ENCODE measurements around the gene POLD1. TPM values are rescaled to one million over a fixed set of nuclear protein-coding genes. Genes with fewer than 3 reads are reported as not detected.

POLD1 gene
- polyA plus RNA-seq, 1 of the 3 experiments (the other 2 are of a cell fraction) = 33.6 TPM

- TF ChIP-seq RXRA (IDR thresholded peaks at IDR 0.05; ENCODE audit: borderline replicate concordance, low read depth) (no peak), TCF12 (IDR thresholded peaks at IDR 0.05) (no peak), SIN3A (IDR thresholded peaks at IDR 0.05; ENCODE audit: borderline replicate concordance, low read depth, low read length) (no peak), EP300 (IDR thresholded peaks at IDR 0.05; ENCODE audit: borderline replicate concordance in 1 of 2, low read depth in 1 of 2, low read length in 1 of 2) (no peak), CTCF (IDR thresholded peaks at IDR 0.05) (no peak), POLR2AphosphoS5 (IDR thresholded peaks at IDR 0.05; ENCODE audit: low read depth, low read length) (no peak), JUND (IDR thresholded peaks at IDR 0.05) (no peak), YY1 (IDR thresholded peaks at IDR 0.05; ENCODE audit: low read depth) (no peak), ELF1 (IDR thresholded peaks at IDR 0.05) (no peak), PBX3 (IDR thresholded peaks at IDR 0.05) (no peak), GATA2 (CRISPR knock-in tag; IDR thresholded peaks at IDR 0.05) (no peak), CHD2 (IDR thresholded peaks at IDR 0.05; ENCODE audit: low read length, partially characterized antibody) (no peak), RAD21 (IDR thresholded peaks at IDR 0.05; ENCODE audit: low read length) (no peak)
- TF ChIP-seq, protein P1, sequence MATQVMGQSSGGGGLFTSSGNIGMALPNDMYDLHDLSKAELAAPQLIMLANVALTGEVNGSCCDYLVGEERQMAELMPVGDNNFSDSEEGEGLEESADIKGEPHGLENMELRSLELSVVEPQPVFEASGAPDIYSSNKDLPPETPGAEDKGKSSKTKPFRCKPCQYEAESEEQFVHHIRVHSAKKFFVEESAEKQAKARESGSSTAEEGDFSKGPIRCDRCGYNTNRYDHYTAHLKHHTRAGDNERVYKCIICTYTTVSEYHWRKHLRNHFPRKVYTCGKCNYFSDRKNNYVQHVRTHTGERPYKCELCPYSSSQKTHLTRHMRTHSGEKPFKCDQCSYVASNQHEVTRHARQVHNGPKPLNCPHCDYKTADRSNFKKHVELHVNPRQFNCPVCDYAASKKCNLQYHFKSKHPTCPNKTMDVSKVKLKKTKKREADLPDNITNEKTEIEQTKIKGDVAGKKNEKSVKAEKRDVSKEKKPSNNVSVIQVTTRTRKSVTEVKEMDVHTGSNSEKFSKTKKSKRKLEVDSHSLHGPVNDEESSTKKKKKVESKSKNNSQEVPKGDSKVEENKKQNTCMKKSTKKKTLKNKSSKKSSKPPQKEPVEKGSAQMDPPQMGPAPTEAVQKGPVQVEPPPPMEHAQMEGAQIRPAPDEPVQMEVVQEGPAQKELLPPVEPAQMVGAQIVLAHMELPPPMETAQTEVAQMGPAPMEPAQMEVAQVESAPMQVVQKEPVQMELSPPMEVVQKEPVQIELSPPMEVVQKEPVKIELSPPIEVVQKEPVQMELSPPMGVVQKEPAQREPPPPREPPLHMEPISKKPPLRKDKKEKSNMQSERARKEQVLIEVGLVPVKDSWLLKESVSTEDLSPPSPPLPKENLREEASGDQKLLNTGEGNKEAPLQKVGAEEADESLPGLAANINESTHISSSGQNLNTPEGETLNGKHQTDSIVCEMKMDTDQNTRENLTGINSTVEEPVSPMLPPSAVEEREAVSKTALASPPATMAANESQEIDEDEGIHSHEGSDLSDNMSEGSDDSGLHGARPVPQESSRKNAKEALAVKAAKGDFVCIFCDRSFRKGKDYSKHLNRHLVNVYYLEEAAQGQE (IDR thresholded peaks at IDR 0.05; ENCODE audit: low read depth, low read length) = no peak
- TF ChIP-seq, protein P2, sequence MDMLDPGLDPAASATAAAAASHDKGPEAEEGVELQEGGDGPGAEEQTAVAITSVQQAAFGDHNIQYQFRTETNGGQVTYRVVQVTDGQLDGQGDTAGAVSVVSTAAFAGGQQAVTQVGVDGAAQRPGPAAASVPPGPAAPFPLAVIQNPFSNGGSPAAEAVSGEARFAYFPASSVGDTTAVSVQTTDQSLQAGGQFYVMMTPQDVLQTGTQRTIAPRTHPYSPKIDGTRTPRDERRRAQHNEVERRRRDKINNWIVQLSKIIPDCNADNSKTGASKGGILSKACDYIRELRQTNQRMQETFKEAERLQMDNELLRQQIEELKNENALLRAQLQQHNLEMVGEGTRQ (IDR thresholded peaks at IDR 0.05; ENCODE audit: borderline replicate concordance, low read depth, low read length) = no peak
- TF ChIP-seq, protein P3, sequence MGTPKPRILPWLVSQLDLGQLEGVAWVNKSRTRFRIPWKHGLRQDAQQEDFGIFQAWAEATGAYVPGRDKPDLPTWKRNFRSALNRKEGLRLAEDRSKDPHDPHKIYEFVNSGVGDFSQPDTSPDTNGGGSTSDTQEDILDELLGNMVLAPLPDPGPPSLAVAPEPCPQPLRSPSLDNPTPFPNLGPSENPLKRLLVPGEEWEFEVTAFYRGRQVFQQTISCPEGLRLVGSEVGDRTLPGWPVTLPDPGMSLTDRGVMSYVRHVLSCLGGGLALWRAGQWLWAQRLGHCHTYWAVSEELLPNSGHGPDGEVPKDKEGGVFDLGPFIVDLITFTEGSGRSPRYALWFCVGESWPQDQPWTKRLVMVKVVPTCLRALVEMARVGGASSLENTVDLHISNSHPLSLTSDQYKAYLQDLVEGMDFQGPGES (IDR thresholded peaks at IDR 0.05; ENCODE audit: low read depth, low read length) = no peak
- TF ChIP-seq, protein P4, sequence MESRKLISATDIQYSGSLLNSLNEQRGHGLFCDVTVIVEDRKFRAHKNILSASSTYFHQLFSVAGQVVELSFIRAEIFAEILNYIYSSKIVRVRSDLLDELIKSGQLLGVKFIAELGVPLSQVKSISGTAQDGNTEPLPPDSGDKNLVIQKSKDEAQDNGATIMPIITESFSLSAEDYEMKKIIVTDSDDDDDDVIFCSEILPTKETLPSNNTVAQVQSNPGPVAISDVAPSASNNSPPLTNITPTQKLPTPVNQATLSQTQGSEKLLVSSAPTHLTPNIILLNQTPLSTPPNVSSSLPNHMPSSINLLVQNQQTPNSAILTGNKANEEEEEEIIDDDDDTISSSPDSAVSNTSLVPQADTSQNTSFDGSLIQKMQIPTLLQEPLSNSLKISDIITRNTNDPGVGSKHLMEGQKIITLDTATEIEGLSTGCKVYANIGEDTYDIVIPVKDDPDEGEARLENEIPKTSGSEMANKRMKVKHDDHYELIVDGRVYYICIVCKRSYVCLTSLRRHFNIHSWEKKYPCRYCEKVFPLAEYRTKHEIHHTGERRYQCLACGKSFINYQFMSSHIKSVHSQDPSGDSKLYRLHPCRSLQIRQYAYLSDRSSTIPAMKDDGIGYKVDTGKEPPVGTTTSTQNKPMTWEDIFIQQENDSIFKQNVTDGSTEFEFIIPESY (IDR thresholded peaks at IDR 0.05; ENCODE audit: borderline replicate concordance, low read depth) = no peak
- Histone ChIP-seq H3K4me2 (no peak overlapping the region), H3K79me2 (ENCODE audit: insufficient read depth) (no peaks in the 10 kb centered on the region), H3K9me2 (no peaks in the 10 kb centered on the region), H3K36me3 (replicated peaks in 1 of 2; ENCODE audit: control insufficient read depth in 1 of 2, insufficient read depth in 2 of 2, low read length in 1 of 2) (no peaks in the 10 kb centered on the region), H3K9ac (no peak overlapping the region), H3K9me3 (0 out of 2 replicates have a peak, but pooled peaks cover 14% of the 10 kb centered on the region), H3K4me1 (ENCODE audit: control insufficient read depth in 1 of 2, insufficient read depth in 2 of 2, low read depth in 1 of 2, low read length in 1 of 2) (no peaks in the 10 kb centered on the region), H4K20me1 (ENCODE audit: insufficient read depth) (no peaks in the 10 kb centered on the region), H2AFZ (ENCODE audit: low read depth) (no peak overlapping the region), H3K27ac (ENCODE audit: low read depth in 2 of 2, low read length in 1 of 2) (no peak overlapping the region), H3K4me3 (ENCODE audit: low read depth in 2 of 2, low read length in 1 of 2) (no peak overlapping the region), H3K27me3 (ENCODE audit: insufficient read depth) (no peaks in the 10 kb centered on the region), H3F3A (replicated peaks; ENCODE audit: insufficient read depth) (no peaks in the 10 kb centered on the region)
- CTCF ChIA-PET = interaction anchor here (1.5 kb wide), 1 partner anchor 16 kb away, joined by 7 read pairs; no protein-coding TSS in a partner anchor
- POLR2A ChIA-PET = interaction anchor here (1.4 kb wide), 1 partner anchor 35 kb away, joined by 4 read pairs; the partner anchor contains the start of gene NR1H2
- WGBS (ENCODE audit: low lambda C conversion rate) = 71% methylated on average over 3 of the region's 3 CpGs
- DNase-seq = no peak
These were observed 43.0 kb upstream of the POLD1 start for GRCh38 chr19:50341091-50341564.

Data from SK-N-SH (cell line).